ENCODE data around the gene PCOLCE2. TPM values are rescaled to one million over a fixed set of nuclear protein-coding genes. Genes with fewer than 3 reads are reported as not detected.
"Not testable (repeated sequence)": the region's sequence is repeated elsewhere in the genome, so short reads cannot be mapped to it uniquely, and the experiment has no call there.

The PCOLCE2 gene
- total RNA-seq, 1 experiment from 2014 or later: 1.5 TPM

- Histone ChIP-seq H3K4me2 (no peak overlapping the region), H3K27me3 (ENCODE audit: insufficient read depth, low read depth) (no peaks in the 10 kb centered on the region), H3K9me2 (ENCODE audit: insufficient read depth) (no peaks in the 10 kb centered on the region), H3F3A (ENCODE audit: insufficient read depth, low read depth) (no peaks in the 10 kb centered on the region; the same call in 1 of the 2 replicates), H2AFZ (no peak overlapping the region), H3K27ac (no peak overlapping the region), H3K79me2 (ENCODE audit: low read depth) (no peaks in the 10 kb centered on the region), H4K20me1 (ENCODE audit: insufficient read depth) (no peaks in the 10 kb centered on the region), H3K9me3 (ENCODE audit: insufficient read depth, low read depth) (no peaks in the 10 kb centered on the region), H3K36me3 (ENCODE audit: low read depth) (no peaks in the 10 kb centered on the region), H3K4me3 (no peak overlapping the region), H3K4me1 (replicated peaks; ENCODE audit: insufficient read depth) (peaks cover 13% of the 10 kb centered on the region)
- no TSS peak for BruUV-seq (replicated peaks)
- CTCF ChIA-PET: interaction anchor here (0.9 kb wide), 1 partner anchor 17 kb away, joined by 3 read pairs; no protein-coding TSS in a partner anchor
- intact Hi-C loops (cut with micrococcal nuclease; ENCODE audit: unreplicated experiment): no loop called here
- POLR2A ChIA-PET (ENCODE audit: unreplicated experiment): no interaction called here
- TF ChIP-seq CTCF (conservative IDR thresholded peaks at IDR 0.05) (no peak), EZH2 (IDR thresholded peaks at IDR 0.05; ENCODE audit: low read depth) (no peak)
- no peak for DNase-seq
These were observed 2.9 kb downstream of the PCOLCE2 start for GRCh38 chr3:142886021-142886420.

GRCh38 chr3:142884531-142884930, 4.4 kb downstream of the PCOLCE2 start:
- Histone ChIP-seq H3K27ac (no peak overlapping the region), H3K4me1 (replicated peaks; ENCODE audit: insufficient read depth) (peaks cover 13% of the 10 kb centered on the region), H3K9me3 (ENCODE audit: insufficient read depth, low read depth) (no peaks in the 10 kb centered on the region), H3K9me2 (ENCODE audit: insufficient read depth) (no peaks in the 10 kb centered on the region), H3K79me2 (ENCODE audit: low read depth) (no peaks in the 10 kb centered on the region), H3K4me2 (no peak overlapping the region), H3K4me3 (no peak overlapping the region), H3F3A (ENCODE audit: insufficient read depth, low read depth) (no peaks in the 10 kb centered on the region; the same call in 1 of the 2 replicates), H3K36me3 (ENCODE audit: low read depth) (no peaks in the 10 kb centered on the region), H2AFZ (no peak overlapping the region), H4K20me1 (ENCODE audit: insufficient read depth) (no peaks in the 10 kb centered on the region), H3K27me3 (ENCODE audit: insufficient read depth, low read depth) (no peaks in the 10 kb centered on the region)
- CTCF ChIA-PET: no interaction called here
- intact Hi-C loops (cut with micrococcal nuclease; ENCODE audit: unreplicated experiment): no loop called here
- no peak for DNase-seq
- TF ChIP-seq CTCF (conservative IDR thresholded peaks at IDR 0.05): no peak
- no peak for TF ChIP-seq EZH2 (IDR thresholded peaks at IDR 0.05; ENCODE audit: low read depth)
- POLR2A ChIA-PET (ENCODE audit: unreplicated experiment): no interaction called here
- BruUV-seq (replicated peaks): no TSS peak

GRCh38 chr3:142883534-142883933, 5.3 kb downstream of the PCOLCE2 start:
- H3K4me1 ChIP-seq (replicated peaks; ENCODE audit: insufficient read depth): peaks cover 13% of the 10 kb centered on the region
- H4K20me1 ChIP-seq (ENCODE audit: insufficient read depth); H3K4me2 ChIP-seq; H2AFZ ChIP-seq; H3K9me3 ChIP-seq (ENCODE audit: insufficient read depth, low read depth); H3K9me2 ChIP-seq (ENCODE audit: insufficient read depth); POLR2A ChIA-PET (ENCODE audit: unreplicated experiment); H3F3A ChIP-seq (ENCODE audit: insufficient read depth, low read depth); BruUV-seq (replicated peaks); H3K27me3 ChIP-seq (ENCODE audit: insufficient read depth, low read depth); DNase-seq; H3K36me3 ChIP-seq (ENCODE audit: low read depth); CTCF ChIA-PET; H3K27ac ChIP-seq; H3K4me3 ChIP-seq; intact Hi-C loops (cut with micrococcal nuclease; ENCODE audit: unreplicated experiment); H3K79me2 ChIP-seq (ENCODE audit: low read depth): not testable (repeated sequence)

All from PC-9 (cell line).